ENCODE measurements around the gene NTM. TPM values are rescaled to one million over a fixed set of nuclear protein-coding genes. Genes with fewer than 3 reads are reported as not detected.

The NTM gene
- total and polyA plus RNA-seq, 2 of the 8 experiments (the other 6 are each of a cell fraction or from before 2014, with no cell fraction given): 13.4 to 20.0 TPM

GRCh38 chr11:132358573-132358953 is 988.1 kb downstream of the NTM start (continued):
- no peak for TF ChIP-seq CBX5 (IDR thresholded peaks at IDR 0.05; ENCODE audit: low read depth, low read length)
- TF ChIP-seq BACH1 (IDR thresholded peaks at IDR 0.05; ENCODE audit: low read length): no peak
